ENCODE measurements around the gene SMIM20. TPM values are rescaled to one million over a fixed set of nuclear protein-coding genes. Genes with fewer than 3 reads are reported as not detected.
"Not testable (repeated sequence)": the region's sequence is repeated elsewhere in the genome, so short reads cannot be mapped to it uniquely, and the experiment has no call there.

SMIM20 gene
- total RNA-seq, 1 experiment from 2014 or later = 27.0 TPM

DNA sequence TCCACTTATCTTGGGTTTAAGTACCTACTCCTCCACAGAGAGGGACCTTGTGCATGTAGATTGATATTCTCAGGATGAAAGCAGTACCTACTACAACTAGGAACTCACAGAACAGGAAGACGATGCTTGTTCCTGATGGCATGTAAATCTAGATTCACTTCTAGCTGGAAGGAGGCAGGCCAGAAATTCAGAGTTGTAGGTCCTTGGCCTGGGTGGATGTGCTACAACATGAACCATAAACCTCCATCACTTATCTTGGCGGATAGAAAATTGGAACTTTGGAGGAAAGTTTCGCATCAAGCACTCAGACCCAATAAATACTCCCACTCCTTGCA lies 9.3 kb upstream of the SMIM20 start:
- no peak for ATAC-seq
- TF ChIP-seq EZH2phosphoT487 (IDR thresholded peaks at IDR 0.05; ENCODE audit: borderline replicate concordance, low read length) = no peak
- no peak for DNase-seq
- Histone ChIP-seq H3K4me3 (ENCODE audit: low read length) (no peak overlapping the region), H3K27ac (ENCODE audit: low read length) (no peak overlapping the region), H3K27me3 (ENCODE audit: low read length) (no peaks in the 10 kb centered on the region), H2AFZ (ENCODE audit: low read length) (no peak overlapping the region), H3K9ac (ENCODE audit: low read length) (no peak overlapping the region), H4K20me1 (ENCODE audit: low read length) (no peaks in the 10 kb centered on the region), H3K4me2 (ENCODE audit: low read length) (no peak overlapping the region), H3K4me1 (ENCODE audit: insufficient read depth, low read length) (peaks cover 14% of the 10 kb centered on the region), H3F3A (ENCODE audit: low read length, unreplicated experiment) (no peaks in the 10 kb centered on the region), H3K9me3 (ENCODE audit: low read length) (no peaks in the 10 kb centered on the region), H3K36me3 (ENCODE audit: low read depth, low read length) (no peaks in the 10 kb centered on the region), H3K9me2 (replicated peaks; ENCODE audit: low read length) (no peaks in the 10 kb centered on the region), H3K79me2 (ENCODE audit: low read length) (no peaks in the 10 kb centered on the region)
- no TSS peak for BruUV-seq (replicated peaks)
- intact Hi-C loops (cut with micrococcal nuclease) = no loop called here
- ChIA-PET CTCF (no interaction called here), POLR2A (ENCODE audit: unreplicated experiment) (no interaction called here)

DNA sequence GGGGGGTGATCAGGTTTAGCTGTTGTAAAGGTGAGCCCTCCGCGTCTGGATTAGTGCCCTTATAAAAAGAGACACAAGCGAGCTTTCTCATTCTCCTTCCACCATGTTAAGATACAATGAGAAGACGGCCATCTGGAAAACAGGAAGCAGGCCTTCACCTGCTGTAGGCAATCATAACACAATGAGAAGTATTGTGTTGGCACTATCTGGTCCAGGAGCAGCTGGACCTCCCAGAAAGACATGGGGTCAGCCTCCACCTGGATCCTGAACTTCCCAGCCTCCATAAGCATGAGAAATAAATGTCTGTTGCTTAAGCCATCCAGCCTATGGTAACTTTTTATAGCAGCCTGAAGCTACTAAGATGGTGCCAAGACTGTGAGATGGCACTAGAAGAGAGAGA lies 8.6 kb upstream of the SMIM20 start:
- BruUV-seq (replicated peaks) = no TSS peak
- H3K9ac ChIP-seq (ENCODE audit: low read length) = no peak overlapping the region
- H3K4me3 ChIP-seq (ENCODE audit: low read length) = no peak overlapping the region
- no peak overlapping the region for H2AFZ ChIP-seq (ENCODE audit: low read length)
- TF ChIP-seq EZH2 (IDR thresholded peaks at IDR 0.05; ENCODE audit: low read length, unreplicated experiment) = no peak
- TF ChIP-seq, protein P1, sequence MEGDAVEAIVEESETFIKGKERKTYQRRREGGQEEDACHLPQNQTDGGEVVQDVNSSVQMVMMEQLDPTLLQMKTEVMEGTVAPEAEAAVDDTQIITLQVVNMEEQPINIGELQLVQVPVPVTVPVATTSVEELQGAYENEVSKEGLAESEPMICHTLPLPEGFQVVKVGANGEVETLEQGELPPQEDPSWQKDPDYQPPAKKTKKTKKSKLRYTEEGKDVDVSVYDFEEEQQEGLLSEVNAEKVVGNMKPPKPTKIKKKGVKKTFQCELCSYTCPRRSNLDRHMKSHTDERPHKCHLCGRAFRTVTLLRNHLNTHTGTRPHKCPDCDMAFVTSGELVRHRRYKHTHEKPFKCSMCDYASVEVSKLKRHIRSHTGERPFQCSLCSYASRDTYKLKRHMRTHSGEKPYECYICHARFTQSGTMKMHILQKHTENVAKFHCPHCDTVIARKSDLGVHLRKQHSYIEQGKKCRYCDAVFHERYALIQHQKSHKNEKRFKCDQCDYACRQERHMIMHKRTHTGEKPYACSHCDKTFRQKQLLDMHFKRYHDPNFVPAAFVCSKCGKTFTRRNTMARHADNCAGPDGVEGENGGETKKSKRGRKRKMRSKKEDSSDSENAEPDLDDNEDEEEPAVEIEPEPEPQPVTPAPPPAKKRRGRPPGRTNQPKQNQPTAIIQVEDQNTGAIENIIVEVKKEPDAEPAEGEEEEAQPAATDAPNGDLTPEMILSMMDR (conservative IDR thresholded peaks at IDR 0.05; ENCODE audit: low read depth, low read length) = no peak
- no peak for TF ChIP-seq EZH2phosphoT487 (IDR thresholded peaks at IDR 0.05; ENCODE audit: borderline replicate concordance, low read length)
- no peaks in the 10 kb centered on the region for H3K9me3 ChIP-seq (ENCODE audit: low read length)
- H3K4me1 ChIP-seq (ENCODE audit: insufficient read depth, low read length) = peaks cover 14% of the 10 kb centered on the region
- no peaks in the 10 kb centered on the region for H3K79me2 ChIP-seq (ENCODE audit: low read length)
- CTCF ChIA-PET = no interaction called here
- H3K9me2 ChIP-seq (replicated peaks; ENCODE audit: low read length) = no peaks in the 10 kb centered on the region
- intact Hi-C loops (cut with micrococcal nuclease) = no loop called here
- H3K27me3 ChIP-seq (ENCODE audit: low read length) = no peaks in the 10 kb centered on the region
- H3F3A ChIP-seq (ENCODE audit: low read length, unreplicated experiment) = no peaks in the 10 kb centered on the region
- H4K20me1 ChIP-seq (ENCODE audit: low read length) = no peaks in the 10 kb centered on the region
- H3K36me3 ChIP-seq (ENCODE audit: low read depth, low read length) = no peaks in the 10 kb centered on the region
- POLR2A ChIA-PET (ENCODE audit: unreplicated experiment) = no interaction called here
- no peak overlapping the region for H3K4me2 ChIP-seq (ENCODE audit: low read length)
- no peak for DNase-seq
- no peak for ATAC-seq
- H3K27ac ChIP-seq (ENCODE audit: low read length) = no peak overlapping the region

GRCh38 chr4:25906113-25906512 lies 7.9 kb upstream of the SMIM20 start:
- H3K9me3 ChIP-seq (ENCODE audit: low read length); H3K4me1 ChIP-seq (ENCODE audit: insufficient read depth, low read length); DNase-seq; H3K27me3 ChIP-seq (ENCODE audit: low read length); POLR2A ChIA-PET (ENCODE audit: unreplicated experiment); BruUV-seq (replicated peaks); H2AFZ ChIP-seq (ENCODE audit: low read length); ATAC-seq; H3K4me3 ChIP-seq (ENCODE audit: low read length); H3K9ac ChIP-seq (ENCODE audit: low read length); intact Hi-C loops (cut with micrococcal nuclease); H3K9me2 ChIP-seq (replicated peaks; ENCODE audit: low read length); H3K36me3 ChIP-seq (ENCODE audit: low read depth, low read length); H3F3A ChIP-seq (ENCODE audit: low read length, unreplicated experiment); H3K79me2 ChIP-seq (ENCODE audit: low read length); H3K4me2 ChIP-seq (ENCODE audit: low read length); H3K27ac ChIP-seq (ENCODE audit: low read length); H4K20me1 ChIP-seq (ENCODE audit: low read length); CTCF ChIA-PET: not testable (repeated sequence)

DNA sequence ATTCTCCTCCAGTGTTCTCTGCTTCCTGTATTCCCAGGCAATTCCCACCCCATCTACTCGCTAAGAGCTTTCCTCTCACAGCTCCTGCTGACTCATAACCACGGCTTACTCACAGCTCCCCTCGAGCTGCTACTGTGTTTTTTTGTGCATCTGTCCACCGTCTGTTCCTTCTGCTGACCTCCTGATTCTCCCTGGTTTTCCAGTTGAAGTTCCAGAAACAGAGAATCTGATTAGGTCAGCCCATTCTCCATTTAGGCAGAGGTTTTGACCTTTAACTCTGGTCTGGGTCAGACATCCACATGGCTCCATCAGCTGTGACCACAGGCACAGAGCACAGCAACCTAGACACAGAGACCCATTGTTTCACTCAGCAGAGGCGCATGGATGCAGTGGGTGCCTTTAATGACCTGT lies 5.5 kb upstream of the SMIM20 start:
- POLR2A ChIA-PET (ENCODE audit: unreplicated experiment) = interaction anchor here (0.6 kb wide), 1 partner anchor 12 kb away, joined by 17 read pairs; no protein-coding TSS in a partner anchor
- no peaks in the 10 kb centered on the region for H3K9me3 ChIP-seq (ENCODE audit: low read length)
- H3K36me3 ChIP-seq (ENCODE audit: low read depth, low read length) = no peaks in the 10 kb centered on the region
- H3K9ac ChIP-seq (ENCODE audit: low read length) = no peak overlapping the region
- peak overlapping the region; percentile 50 for H3K27ac ChIP-seq (ENCODE audit: low read length)
- peaks cover 8% of the 10 kb centered on the region; the same call in 1 of the 2 replicates for H3K4me1 ChIP-seq (ENCODE audit: insufficient read depth, low read length)
- H3K4me3 ChIP-seq (ENCODE audit: low read length) = no peak overlapping the region
- ATAC-seq = peak; percentile 97
- H3K79me2 ChIP-seq (ENCODE audit: low read length) = no peaks in the 10 kb centered on the region
- CTCF ChIA-PET = interaction anchor here (0.6 kb wide), 1 partner anchor 137 kb away, joined by 3 read pairs; no protein-coding TSS in a partner anchor
- no peaks in the 10 kb centered on the region for H4K20me1 ChIP-seq (ENCODE audit: low read length)
- H3K27me3 ChIP-seq (ENCODE audit: low read length) = no peaks in the 10 kb centered on the region
- TF ChIP-seq EZH2 (IDR thresholded peaks at IDR 0.05; ENCODE audit: low read length, unreplicated experiment) (no peak), EZH2phosphoT487 (IDR thresholded peaks at IDR 0.05; ENCODE audit: borderline replicate concordance, low read length) (no peak)
- TF ChIP-seq, protein P1 (conservative IDR thresholded peaks at IDR 0.05; ENCODE audit: low read depth, low read length) = no peak
- no peaks in the 10 kb centered on the region for H3K9me2 ChIP-seq (replicated peaks; ENCODE audit: low read length)
- DNase-seq = peak; percentile 86
- peak overlapping the region; percentile 44 for H3K4me2 ChIP-seq (ENCODE audit: low read length)
- intact Hi-C loops (cut with micrococcal nuclease) = no loop called here
- H3F3A ChIP-seq (ENCODE audit: low read length, unreplicated experiment) = no peaks in the 10 kb centered on the region
- BruUV-seq (replicated peaks) = no TSS peak
- H2AFZ ChIP-seq (ENCODE audit: low read length) = peak overlapping the region; percentile 47; the same call in 1 of the 2 replicates
